Measurements from ENCODE around the gene TMEM98. TPM values are rescaled to one million over a fixed set of nuclear protein-coding genes. Genes with fewer than 3 reads are reported as not detected.
"Not testable (repeated sequence)": the region's sequence is repeated elsewhere in the genome, so short reads cannot be mapped to it uniquely, and the experiment has no call there.

The TMEM98 gene
- total RNA-seq, 1 donor from 2014 or later: 47.8 TPM

DNA sequence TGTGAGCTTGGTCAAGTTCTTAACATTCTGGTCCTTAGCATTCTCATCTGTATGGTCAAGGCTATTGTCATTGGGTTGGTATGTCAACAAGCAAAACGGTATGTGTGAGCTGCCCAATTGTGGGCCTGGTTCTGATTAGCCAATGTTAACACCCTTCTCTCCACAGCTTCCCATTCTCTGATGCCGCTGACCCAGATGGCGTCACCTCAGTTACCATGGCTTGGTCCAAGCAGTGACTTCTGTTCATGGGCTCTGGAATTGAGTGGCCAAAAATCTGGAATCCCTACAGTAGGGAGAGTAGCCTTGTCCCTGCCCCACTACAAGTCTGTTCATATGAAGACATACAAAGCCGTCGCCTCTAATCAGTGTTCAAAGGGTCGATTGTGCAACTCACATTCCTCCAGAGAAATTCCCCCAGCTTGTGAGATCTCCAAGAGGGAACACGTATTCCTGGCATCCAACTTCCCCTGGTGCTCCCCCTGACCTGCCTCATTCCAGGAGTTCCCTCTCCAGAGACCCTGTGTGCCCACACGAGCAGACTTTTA is 15.8 kb downstream of the TMEM98 start:
- peak; percentile 25 for DNase-seq

DNA sequence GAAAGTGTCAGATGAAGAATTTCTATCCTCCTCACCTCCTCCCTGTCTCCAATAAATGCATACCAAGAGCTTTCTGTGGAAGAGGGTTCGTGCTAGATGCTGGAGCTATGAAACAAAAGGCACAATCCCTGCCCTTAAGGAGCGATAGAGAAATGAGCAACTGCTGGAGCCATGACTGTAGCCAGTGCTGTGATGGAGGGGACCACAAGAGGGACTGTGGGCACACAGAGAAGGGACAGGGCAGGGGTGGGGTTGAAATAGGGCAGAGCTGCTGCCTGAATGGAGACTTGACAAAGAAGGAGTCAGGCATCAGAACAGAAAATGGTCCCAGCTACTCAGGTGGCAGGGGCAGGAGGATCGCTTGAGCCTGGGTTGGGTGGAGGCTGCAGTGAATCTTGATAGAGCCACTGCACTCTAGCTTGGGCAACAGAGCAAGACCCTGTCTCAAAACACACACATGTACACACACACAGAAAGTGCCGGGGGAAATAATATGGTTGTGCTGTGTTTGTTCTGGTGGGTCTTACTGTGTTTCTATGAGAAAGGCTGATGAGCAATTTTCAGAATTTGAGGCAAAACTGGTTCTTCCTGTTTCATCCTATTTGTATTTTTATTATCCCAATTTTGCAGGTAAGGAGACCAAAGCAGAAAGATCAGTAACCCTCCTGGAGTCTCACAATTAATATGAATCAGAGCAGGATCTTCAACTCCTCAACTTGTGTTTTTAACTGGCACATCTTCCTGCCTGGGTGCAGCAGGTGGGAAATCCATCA is 16.5 kb downstream of the TMEM98 start:
- peak; percentile 38 for DNase-seq

DNA sequence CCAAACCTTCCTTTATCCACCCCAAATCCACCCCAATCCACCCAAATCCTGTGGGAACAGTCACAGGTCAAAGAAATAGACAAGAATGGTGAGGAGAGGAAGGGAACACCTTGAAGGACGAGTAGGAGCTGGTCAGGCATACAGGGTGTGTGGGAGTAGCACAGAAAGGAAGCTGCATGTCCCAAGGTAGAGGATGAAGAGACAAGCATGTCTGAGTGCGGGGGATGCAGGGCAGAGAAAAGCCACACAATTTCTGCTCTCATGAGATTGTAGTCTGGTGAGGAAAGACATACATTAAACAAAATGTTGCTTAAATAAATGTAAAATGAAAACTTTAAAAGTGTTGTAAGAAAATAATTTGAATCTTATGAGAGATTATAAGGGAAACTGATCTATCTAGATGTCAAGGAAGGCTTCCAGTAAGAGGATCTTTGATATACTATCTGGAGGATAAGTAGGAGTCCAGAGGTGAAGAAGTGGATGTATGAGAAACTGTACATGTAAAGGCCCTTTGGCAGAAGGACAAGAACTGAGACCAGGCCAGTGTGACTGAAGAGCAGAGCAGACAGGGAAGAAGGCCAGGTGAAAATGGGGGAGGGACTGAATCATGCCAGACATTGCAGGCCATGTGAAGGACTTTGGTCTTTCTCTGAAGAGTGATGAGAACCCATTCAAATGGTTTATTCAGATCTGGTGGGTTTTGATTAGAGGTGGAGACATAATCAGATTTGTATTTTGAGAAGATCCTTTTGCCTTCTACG is 18.6 kb downstream of the TMEM98 start:
- DNase-seq: no peak

DNA sequence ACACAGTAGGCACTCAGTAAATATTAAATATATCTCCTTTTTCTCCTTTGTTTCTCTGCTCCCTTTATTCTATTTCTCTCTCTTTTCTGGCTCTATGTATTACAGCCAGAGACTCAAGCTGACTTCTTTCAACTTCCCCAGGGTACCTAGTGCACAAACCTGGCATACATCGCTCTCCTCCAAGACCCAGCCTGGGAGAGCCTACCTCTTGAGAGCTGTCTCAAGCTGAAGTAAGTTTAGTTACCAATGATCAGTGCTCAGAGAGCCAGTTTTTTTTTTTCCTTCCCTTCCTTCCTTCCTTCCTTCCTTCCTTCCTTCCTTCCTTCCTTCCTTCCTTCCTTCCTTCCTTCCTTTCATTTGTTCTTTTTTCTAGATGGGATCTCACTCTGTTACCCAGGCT is 19.8 kb downstream of the TMEM98 start:
- DNase-seq: no peak

DNA sequence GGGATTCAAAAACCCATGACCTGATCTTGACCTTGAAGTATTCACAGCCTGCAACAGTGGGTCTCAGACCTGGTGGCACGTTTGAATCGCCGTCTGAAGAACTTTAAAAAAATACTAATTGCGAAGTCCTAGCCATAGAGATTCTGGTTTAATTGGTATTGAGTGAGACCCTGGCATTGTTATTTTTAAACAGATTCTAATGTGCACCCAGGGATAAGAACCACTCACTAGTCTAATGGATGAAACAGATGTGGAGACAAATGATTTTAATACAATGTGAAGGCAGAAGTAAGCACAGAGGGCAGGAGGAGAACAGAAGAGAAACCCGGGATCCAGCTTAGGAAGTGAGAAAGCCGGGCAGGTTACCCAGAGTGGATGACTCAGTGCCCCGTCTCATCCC is 21.2 kb downstream of the TMEM98 start:
- no peak for DNase-seq

DNA sequence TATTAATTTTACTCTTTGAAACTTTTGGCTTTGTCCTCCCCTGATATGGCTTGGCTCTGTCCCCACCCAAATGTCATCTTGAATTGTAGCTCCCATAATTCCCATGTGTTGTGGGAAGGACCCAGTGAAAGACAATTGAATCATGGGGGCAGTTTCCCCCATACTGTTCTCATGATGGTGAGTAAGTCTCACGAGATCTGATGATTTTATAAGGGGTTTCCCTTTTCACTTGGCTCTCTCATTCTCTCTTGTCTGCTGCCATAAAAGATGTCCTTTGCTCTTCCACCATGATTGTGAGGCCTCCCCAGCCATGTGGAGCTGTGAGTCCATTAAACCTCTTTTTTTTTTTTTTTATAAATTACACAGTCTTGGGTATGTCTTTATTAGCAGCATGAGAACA is 24.5 kb downstream of the TMEM98 start:
- not testable (repeated sequence) for DNase-seq

DNA sequence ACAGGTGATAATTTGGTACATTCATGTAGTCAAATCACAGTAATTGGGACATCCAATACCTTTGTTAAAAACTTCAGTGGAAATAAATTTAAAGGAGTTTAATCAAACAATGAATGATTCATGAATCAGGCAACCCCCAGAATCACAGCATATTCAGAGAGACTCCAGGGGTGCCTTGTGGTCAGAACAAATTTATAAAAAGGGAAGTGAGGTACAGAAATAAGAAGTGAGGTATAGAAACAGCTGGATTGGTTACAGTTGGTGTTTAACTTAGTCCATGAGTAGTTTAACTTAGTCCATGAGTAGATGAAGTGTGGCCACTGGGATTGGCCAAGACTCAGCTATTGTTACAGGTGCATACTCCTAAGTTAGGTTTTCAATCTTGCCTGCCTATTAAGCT is 25.1 kb downstream of the TMEM98 start:
- no peak for DNase-seq

DNA sequence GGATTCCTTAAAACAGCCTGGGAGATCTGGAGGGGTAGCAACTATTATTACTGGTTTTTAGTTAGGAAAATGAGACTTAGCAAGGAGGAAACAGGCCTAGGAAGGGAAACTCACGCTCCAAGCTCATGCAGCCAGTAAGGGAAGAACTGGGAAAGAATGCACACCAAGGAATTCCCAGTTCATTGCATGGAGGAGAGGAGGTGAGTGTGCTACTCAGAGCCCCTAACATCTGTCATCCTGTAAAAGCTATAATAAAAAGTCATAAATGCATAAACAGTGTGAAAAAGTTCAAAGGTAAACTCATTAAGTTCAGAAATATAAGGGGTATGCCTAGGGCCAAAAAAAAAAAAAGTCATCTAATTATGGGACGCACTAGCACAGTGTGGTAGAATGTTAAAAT is 25.9 kb downstream of the TMEM98 start:
- DNase-seq: no peak

DNA sequence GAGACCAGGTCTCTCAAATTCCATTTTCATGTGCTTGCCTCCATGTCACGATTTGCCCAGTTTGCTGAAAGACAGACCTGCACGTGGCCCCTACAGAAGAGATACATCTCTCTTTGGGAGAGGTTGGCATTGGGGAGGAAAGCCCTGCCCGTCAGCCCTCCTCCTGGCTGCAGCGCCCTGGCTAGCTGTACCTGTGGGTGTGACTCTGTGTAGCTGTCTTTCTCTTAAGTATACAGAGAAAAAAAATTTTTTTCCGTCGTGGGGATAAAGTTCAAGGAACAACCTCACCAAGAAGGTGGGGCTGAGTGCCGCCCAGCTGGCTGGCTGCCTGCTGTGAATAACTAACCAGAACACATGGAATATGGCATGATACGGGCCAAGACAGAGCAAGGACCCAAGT is 26.5 kb downstream of the TMEM98 start:
- DNase-seq: no peak

DNA sequence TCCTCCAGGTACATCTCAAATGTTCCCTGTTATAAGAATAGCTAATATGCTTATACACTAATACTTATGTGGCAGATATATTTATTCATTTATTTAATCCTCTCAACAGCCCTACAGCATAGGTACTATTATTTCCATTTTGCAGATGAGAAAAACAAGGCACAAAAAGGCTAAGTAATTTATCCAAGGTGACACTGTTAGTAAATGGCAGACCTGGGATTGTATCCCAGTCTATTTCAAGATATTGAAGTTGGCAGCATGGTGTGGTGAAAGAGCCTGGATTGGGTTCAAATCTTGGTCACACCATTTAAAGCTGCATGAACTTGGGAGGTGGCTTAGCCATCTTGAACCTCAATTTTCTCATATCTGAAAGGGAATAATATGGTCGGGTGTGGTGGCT is 27.2 kb downstream of the TMEM98 start:
- DNase-seq: no peak

DNA sequence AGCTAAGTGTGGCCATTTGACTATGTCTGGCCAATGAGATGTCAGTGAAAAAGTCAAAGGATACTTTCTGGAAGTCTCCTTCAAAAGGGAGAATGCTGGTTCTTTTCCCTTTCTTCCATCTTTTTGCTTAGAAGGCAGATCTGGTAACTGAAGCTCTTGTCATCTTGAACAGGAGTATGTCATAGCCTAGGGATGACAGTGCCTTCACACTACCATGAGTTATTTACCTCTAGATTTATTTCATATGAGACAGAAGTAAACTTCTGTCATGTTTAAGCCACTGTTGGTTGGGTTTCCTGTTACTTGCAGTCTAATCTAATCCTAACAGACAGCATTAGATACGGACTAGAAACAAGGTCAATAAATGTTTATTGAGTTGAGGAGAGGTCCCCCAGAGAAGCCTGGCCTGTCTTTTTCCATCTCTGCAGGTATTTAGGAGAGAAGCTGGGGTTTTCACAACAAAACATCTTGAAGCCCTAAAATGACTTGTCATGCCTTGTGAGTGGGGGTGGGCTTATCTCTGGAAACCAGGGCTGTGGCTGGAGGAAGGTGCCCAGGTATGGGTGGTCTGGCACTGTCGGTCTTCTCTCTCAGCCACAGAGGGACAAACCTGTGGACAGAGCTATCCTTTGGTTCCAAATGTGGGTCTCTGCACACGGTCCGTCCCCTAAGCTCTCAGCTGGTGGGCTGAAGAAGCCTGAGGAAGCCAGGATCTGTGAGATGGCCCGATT is 28.5 kb downstream of the TMEM98 start:
- no peak for DNase-seq

DNA sequence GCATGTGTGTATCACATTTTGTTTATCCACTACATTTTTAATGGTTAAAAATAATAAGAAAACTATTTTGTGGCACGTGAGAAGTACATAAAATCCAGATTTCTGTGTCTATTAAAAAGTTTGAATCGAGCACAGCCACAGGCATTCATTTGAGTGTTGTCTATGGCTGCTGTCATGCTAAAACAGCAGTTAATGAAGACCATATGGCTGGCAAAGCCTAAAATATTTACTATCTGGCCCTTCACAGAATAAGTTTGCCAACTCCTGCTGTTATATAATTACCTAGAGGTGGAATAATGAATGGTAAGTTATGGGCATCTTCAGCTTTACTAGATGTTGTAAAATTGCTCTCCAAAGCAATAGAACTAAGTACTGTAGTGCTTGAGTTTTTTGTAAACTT is 30.5 kb downstream of the TMEM98 start:
- DNase-seq: peak; percentile 18

DNA sequence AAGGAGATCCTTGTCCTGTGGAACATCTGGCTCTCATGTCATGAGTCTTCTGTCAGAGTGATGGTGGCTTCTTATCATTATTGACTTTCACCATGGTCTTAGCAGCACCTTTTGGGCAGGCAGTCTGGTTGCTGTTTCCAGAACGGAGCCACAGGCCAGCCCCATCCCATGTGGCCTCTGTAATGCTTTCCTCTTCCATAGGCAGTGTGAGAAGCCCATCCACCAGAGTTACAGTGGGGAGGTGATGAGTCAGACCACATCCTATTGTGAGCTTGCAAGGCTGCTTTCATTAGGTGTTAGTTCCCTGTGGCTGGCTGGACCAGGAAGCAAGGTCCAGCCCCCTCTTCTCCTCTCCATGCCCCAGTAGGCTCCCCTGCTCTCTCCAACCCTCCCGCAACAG is 32.9 kb downstream of the TMEM98 start:
- DNase-seq: no peak

DNA sequence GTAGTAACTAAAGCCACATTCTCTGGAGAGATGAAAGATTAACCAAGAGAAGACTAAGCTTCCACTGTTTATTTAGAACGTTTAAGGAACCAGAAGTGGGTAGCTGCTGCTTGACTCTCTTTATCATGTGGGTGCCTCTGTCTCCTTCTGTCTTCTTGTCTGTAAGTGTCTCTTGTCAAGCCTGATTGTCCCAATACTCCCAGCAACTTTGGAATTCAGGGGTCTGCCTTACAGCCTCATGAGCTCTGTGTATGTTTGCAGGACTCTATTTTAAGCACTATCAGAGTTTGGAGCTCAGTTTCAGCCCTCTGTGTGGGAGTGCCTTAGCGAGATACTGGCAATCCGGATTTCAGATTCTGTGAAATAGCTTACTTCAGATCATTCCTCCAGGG is 34.4 kb downstream of the TMEM98 start:
- no peak for DNase-seq

DNA sequence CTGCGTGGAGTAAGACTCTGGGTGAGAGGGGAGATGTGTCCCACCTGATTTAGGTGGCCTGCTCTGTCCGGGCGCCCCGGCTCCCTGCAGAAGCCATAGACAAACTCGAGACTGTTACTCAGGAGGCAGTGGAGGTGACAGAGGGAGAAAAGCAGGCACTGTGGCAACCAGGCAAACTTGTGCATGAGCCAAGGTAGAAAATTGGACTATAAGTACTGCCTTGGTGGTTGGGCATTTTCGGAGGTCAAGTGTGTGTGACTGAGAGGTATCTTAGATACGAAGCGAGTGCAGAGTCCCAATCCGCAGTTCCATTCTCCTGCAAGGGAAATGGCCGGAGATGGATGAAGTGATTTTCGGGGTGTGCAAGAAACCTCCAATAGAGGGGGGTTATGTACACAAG is 36.6 kb downstream of the TMEM98 start:
- DNase-seq: no peak

DNA sequence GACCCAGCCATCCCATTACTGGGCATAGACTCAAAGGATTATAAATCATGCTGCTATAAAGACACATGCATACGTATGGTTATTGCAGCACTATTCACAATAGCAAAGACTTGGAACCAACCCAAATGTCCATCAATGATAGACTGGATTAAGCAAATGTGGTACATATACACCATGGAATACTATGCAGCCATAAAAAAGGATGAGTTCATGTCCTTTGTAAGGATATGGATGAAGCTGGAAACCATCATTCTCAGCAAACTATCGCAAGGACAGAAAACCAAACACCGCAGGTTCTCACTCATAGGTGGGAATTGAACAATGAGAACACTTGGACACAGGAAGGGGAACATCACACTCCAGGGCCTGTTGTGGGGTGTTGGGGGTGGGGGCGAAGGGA is 41.3 kb downstream of the TMEM98 start:
- DNase-seq: not testable (repeated sequence)

DNA sequence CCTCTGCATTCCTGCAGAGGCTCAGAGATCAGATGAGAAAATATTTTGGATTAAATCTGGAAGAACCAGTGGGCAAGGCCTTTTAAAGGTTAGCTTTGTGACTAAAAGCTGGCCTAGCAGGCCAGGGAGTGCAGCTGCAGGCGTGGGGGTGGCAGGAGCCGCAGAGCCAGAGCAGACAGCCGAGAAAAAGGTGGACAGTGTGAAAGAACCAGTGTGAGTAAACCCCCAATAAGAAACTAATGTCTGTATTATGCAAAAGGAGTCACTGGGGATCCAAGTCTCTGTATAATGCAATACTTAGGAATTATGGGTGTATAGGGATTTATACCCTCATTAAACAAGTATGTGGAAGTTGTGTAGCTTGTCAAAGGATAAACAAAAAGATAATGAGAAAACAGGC is 42.3 kb downstream of the TMEM98 start:
- no peak for DNase-seq

DNA sequence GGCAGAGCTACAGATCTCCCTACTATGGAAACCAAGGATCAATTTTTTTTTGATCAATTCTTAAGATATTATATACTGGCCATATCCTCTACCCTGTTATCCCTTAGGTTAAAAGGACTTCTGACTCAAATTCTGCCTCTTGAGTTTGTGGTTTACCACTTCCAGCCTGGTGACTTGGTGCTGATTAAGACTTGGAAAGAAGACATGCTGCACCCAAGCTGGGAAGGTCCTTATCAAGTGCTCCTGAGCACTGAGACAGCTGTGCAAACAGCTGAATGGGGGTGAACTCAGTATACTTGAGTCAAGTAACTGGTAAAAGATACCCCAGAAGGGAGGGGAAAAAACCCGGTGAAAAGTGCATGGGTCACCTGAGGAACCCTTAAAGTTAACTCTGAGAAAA is 43.2 kb downstream of the TMEM98 start:
- DNase-seq: no peak

DNA sequence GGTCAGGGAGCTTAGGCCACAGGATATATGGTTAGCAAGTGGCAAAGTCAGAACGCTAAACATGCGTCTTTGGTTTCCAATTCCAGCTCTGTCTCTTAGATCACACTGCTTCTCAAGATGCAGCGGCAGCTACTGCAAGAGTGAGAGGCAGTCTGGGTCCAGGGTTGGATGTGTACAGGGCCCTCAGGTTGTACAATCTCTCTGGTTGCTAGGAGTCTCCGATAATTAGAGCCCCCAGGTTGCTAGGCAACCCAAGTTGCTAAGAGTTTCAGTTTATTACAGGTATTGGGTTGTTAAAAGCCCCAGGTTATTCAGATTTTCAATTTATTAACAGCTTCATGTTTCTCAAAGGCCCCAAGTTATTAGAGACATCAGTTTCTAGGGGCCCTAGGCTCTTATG is 48.2 kb downstream of the TMEM98 start:
- no peak for DNase-seq

DNA sequence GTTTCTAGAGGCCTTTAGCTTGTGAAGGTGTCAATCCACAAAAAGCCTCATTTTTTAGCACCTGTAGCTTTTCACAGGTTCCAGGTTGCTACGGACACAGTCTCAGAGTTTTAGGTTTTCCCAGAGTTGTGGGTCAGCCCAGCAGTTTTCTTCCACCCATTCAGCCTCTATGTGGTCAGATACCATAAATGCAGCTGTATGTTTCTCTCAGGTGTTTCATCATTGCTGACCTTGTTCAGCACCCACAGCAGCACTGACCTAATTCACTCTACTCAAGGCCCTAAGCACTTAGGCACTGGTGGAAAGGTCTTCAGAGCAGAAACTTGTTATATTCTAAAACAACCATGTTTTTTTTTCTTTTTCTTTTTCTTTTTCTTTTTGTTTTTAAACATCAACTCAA is 48.7 kb downstream of the TMEM98 start:
- DNase-seq: no peak

DNA sequence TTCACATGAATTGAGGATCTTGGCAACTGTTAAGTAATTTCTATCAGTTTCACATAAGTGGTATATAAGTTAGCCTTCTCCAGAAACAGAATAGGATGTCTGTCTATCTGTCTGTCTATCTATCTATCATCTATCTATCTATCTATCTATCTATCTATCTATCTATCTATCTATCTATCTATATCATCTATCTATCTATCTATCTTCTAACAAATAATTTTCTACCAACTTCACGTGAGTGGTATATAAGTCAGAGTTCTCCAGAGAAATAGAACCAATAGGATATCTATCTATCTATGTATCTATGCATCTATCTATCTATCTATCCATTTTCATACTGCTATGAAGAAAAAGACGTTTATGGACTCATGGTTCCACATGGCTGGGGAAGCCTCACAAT is 52.3 kb downstream of the TMEM98 start:
- no peak for DNase-seq

DNA sequence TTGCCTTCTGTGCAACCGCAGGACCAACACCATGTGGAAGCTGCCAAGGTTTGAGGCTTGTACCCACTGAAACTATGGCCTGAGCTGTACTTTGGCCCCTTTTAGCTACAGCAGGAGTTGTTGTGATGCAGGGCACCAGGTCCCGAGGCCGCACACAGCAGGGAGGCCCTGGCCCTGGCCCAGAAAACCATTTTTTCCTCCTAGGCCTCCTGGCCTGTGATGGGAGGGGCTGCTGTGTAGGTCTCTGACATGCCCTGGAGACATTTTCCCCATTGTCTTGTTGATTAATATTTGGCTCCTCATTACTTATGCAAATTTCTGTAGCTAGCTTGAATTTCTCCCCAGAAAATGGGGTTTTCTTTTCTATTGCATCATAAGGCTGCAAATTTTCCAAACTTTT is 53.7 kb downstream of the TMEM98 start:
- DNase-seq: not testable (repeated sequence)

Measured in tongue (tissue), 2 donors.